NCI-H2196 treated with DMSO at 0.1 percent for 48 hours (cell line): Measurements from ENCODE around the gene KHNYN.
"Not testable (repeated sequence)": the region's sequence is repeated elsewhere in the genome, so short reads cannot be mapped to it uniquely, and the experiment has no call there.

Experiments
- DNase-seq: peaks from one replicate; lab custom pipeline; 2025; ENCODE audit not compliant: unreplicated experiment; lab: John Stamatoyannopoulos, UW

The KHNYN gene

DNA sequence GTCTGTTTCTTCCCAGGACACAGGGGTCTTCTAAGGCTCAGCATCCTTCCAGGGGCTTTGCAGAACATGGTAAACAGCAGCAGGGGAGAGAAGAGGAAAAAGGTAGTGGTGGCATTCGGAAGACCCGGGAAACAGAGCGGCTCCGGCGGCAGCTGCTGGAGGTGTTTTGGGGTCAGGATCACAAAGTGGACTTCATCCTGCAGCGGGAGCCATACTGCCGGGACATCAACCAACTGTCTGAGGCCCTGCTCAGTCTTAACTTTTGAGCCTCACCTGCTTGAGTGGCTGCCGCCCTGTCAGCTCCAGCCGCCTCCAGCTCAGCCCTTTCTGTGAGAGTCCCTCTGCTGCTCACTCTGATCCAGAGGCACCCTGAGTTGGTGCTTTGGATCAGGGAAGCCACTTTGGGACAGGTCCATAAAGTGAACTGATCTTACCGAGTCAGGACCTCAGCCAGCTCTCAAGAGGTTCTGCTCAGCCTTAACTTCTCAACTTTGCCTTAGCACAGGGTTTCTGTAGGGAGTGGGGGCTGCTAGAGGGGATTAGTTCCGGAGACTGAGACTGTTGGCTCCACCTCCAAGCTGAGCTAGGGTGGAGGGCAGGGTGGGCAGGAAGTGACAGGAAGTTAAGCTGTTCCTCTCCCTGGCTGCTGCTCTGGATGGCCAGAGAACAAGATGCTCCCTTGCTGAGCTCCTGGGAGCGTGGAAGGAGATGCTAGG lies 7.4 kb downstream of the KHNYN start:
- no peak for DNase-seq

GRCh38 chr14:24437736-24438067 lies 7.9 kb downstream of the KHNYN start:
- no peak for DNase-seq

GRCh38 chr14:24438223-24439097 lies 8.7 kb downstream of the KHNYN start:
- DNase-seq, result no peak

DNA sequence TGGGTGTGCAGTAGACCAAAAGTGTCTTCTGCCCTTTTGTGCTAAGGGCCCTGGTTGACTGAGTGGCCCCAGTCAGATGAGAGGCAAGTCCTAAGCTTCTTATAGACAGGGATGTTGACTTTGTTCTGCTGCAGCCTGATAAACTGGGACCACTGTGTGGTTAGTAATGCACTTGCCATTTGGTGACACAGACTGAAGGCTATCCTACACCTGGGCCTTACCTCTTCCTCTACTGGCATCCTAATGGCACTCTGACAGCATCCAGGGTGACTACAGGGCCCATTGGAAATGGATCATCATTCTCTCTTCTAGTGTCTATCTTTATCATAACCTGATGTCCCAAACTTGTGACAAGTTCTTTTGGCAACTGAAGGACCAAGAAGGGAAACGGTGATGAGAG lies 9.5 kb downstream of the KHNYN start:
- no peak for DNase-seq

DNA sequence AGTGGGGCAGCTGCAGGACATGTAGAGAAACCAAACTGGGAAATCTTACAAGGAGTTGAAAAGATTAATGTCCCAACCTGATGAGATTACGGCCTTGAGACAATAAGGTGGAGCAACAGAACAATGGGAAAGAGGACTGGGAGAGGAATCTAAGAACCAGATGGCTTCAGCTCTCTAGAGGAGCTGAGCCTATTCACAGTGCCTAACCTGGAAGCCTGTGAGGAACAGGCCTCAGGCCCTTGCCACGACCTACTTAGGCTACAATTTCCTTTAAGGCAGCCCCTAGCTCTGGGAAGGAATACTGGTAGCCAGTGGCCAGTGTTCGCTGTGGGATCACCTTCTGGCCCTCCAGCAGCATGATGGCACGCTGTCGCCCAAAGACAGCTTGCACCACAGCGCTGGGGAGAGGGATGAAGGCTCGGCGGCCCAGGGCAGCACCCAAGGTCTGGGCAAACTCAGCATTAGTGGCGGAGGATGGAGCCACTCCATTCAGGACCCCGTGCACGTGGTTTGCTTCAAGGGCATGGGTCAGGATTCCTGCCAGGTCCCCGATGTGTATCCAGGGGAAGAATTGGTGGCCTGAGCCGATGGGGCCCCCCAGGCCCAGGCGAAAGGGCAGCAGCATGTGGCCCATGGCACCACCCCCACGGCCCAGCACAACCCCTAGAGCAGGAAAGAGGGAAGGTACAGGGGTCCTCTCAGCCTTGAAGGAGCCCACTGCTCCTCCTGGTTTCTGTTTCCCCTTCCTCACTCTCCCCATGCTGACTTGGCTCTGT lies 10.3 kb downstream of the KHNYN start:
- no peak for DNase-seq

DNA sequence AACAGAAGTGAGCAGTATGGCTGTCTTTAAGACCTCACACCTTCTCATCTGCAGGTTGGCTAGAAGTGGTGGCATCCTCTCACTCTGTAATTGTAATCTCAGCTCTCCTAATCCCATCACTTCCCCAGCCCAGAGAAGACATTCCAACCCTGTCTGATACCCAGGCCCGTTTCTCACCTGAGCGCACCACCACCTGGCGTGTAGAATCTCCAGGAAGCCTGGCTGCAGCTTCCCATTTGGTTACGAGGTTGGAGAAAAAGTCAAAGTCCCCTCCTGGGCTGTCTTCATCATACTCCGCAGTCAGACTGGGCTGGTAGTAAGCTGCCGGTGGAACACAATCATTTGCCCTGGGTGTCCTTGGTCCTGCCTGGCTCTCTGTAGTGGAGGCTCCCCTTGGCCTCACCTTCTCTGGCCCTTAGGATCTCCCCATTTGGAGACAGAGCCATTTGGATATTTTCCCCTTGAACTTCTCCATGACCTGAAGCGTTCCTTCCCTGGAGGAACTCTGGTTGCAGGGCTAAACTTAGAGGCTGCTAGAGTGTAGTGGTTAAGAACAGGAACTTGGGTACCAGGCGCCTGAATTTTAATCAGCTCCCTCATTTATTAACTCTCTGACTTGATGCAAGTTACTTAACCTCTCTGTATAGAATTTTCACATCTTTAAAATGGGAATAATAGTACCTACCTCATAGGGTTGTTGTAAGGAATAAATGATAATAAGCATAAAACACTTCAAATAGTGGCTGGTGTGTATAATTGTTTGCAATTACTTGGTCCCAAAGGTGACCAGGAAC lies 11.0 kb downstream of the KHNYN start:
- no peak for DNase-seq

- DNase-seq, result no peak
These were observed 11.7 kb downstream of the KHNYN start for GRCh38 chr14:24441485-24441884.

- peak; percentile 75 for DNase-seq
These were observed 12.1 kb downstream of the KHNYN start for GRCh38 chr14:24441904-24442239.

DNA sequence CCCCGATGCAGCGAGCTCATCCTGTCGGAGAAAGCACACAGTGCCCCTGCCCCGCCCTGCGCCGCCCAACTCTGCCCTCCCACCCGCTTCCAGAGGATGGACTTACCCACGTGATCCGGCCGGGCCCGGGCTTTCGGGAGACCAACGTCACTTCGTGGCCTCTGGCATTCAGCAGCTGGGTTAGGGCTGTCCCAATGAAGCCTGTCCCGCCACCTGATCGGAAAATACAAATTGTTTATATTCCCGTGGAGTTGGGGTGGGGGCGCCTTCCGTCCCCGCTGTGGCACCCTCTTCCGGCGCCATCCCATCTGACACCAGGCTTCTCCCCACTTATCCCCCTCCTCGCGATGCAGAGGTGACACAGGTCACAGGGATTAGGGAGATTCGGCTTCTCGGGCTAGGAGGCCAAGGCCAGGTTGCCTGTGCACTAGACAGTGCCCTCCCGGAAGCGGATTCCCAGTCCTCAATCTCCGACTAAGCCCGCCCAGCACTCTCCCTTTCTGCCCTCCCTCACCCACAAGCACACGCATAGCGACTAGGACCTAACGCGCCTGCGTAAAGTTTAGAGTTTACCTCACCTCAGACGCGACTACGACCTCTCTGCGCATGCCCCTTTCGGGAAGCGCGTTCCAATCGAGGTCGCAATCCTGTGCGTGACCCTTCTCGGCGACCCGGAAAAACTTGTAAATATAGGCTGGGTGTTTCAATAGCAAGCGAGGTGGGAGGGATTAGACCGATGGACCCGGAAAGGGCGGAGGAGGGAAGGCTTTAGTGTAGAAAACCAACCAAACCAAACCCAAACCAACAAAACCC lies 12.7 kb downstream of the KHNYN start, which contains the start of gene SDR39U1:
SDR39U1 (minus strand) TSS at position 537 of the 813 bp plus-strand sequence; CDS start at position 530, 7 bp downstream.
- DNase-seq, result peak; percentile 98

DNA sequence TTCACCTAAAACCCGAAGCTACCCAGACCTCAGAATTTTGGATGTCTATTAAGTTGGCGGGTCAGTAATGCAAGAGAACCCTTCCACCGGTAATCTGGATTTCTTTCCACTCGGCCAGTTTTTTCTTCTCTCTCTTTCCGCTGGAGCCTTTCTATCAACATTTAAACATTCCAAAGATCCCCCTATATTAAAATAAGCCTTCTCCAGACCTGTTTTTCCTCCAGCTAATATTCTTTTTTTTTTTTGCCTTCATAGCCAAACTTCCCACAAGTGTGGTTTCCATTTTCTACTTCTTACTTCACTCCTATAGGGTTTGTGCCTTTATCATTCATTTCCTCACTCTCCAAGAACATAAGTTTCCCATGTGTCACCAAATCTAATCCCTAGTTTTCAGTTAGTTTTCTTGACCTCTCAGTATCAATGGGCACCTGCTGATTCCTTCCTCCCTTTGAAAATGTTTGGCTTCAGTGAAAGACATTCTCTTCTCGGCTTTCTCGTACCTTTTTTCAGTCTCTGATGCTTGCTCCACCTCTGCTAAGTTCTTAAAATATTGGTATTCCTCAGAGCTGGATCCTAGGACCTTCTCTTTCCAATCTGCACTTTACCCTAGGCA lies 13.4 kb downstream of the KHNYN start:
- DNase-seq, result no peak

DNA sequence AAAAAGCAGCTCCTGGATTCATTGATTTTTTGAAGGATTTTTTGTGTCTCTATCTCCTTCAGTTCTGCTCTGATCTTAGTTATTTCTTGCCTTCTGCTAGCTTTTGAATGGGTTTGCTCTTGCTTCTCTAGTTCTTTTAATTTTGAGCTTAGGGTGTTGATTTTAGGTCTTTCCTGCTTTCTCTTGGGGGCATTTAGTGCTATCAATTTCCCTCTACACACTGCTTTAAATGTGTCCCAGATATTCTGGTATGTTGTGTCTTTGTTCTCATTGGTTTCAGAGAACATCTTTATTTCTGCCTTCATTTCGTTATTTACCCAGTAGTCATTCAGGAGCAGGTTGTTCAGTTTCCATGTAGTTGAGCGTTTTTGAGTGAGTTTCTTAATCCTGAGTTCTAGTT lies 21.1 kb downstream of the KHNYN start:
- DNase-seq, result not testable (repeated sequence)

DNA sequence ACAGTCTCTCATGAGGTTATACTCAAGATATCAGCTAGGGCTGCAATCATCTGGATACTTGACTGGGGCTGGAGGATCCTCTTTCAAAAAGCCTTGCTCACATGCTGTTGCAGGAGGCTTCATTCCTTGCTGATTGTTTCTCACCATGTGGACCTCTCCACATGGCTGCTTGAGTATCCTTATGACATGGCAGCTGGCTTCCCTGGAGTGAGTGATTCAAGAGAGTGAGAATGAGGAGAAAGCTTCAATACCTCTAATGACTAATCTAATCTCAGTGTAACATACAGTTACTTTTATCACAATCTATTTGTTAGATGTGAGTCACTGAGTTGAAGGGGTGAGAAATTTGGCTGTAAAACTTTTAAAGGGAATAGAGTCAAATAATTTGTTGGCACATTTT lies 27.2 kb downstream of the KHNYN start:
- no peak for DNase-seq

DNA sequence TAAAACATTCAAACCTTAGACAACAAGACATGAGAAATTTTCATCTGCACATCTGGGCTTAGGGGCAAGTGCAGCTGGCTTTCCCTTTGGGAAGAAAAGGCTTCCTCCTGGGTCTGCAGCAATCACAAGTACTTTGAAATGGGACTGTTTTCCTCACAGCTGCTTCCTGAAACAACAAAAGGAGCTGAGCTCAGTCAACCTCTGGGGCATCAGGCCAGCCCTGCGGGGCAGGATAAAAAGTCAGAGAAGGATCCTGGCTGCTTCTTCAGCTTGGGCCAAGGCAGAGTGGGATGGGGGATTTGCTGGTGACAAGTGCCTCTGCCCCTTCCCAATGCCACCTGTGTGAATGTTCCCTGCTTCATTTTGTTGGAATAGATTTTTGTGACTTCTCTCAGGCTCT lies 29.0 kb downstream of the KHNYN start:
- no peak for DNase-seq

GRCh38 chr14:24459331-24459730 lies 29.6 kb downstream of the KHNYN start:
- DNase-seq, result no peak

GRCh38 chr14:24461336-24461735 lies 31.6 kb downstream of the KHNYN start:
- no peak for DNase-seq

GRCh38 chr14:24463017-24463883 lies 33.5 kb downstream of the KHNYN start:
- no peak for DNase-seq

GRCh38 chr14:24463884-24464785 lies 34.4 kb downstream of the KHNYN start:
- DNase-seq, result no peak

GRCh38 chr14:24465368-24465767 lies 35.6 kb downstream of the KHNYN start:
- no peak for DNase-seq
